Fibroblast of lung (primary cell): Measurements from ENCODE around the gene SIRT4. TPM values are rescaled to one million over a fixed set of nuclear protein-coding genes. Genes with fewer than 3 reads are reported as not detected.

ENCODE experiments used
- DNase-seq, 2 donors: peaks; one replicate each; pipeline versions ENCODE4 v3.0.0 to v3.0.0-alpha.2; 2010; ENCODE audit warnings: low read depth in 2 of 2
- H2AFZ ChIP-seq: 2 replicates; pipeline ENCODE4 v1.5.1; 2012; ENCODE audit warnings: low read length, control low read depth, inconsistent platforms
- H3K27ac ChIP-seq: 2 replicates; pipeline ENCODE4 v1.5.1; 2011; ENCODE audit warnings: low read length, control low read depth; ENCODE audit not compliant: insufficient read depth
- H3K27me3 ChIP-seq: 2 replicates; pipeline ENCODE4 v1.5.1; 2011; ENCODE audit warnings: mild to moderate bottlenecking, low read length; ENCODE audit not compliant: control insufficient read depth, insufficient read depth
- H3K36me3 ChIP-seq: 2 replicates; pipeline ENCODE4 v1.5.1; 2011; ENCODE audit warnings: low read length; ENCODE audit not compliant: control insufficient read depth, insufficient read depth
- H3K4me1 ChIP-seq: 2 replicates; pipeline ENCODE4 v1.5.1; 2011; ENCODE audit warnings: low read length; ENCODE audit not compliant: control insufficient read depth, insufficient read depth; ENCODE audit errors: extremely low read depth
- H3K4me2 ChIP-seq: 2 replicates; pipeline ENCODE4 v1.5.1; 2011; ENCODE audit warnings: low read length, control low read depth; ENCODE audit not compliant: insufficient read depth; ENCODE audit errors: extremely low read depth
- H3K4me3 ChIP-seq, 4 experiments: fragments of 200-600 bp in 1 of 4; sonication (generic) in 1 of 4; replicated peaks in 1 of 4; 2 replicates each; pipeline ENCODE4 v1.5.1; 2011 to 2016; ENCODE audit warnings: low read length in 4 of 4, low read depth in 3 of 4, mild to moderate bottlenecking in 3 of 4, control low read depth in 2 of 4, inconsistent platforms in 1 of 4, mixed read lengths in 1 of 4; ENCODE audit not compliant: insufficient read depth in 1 of 4; ENCODE audit errors: control extremely low read depth in 1 of 4
- H3K79me2 ChIP-seq: 2 replicates; pipeline ENCODE4 v1.5.1; 2012; ENCODE audit warnings: mild to moderate bottlenecking, low read length, inconsistent platforms; ENCODE audit not compliant: control insufficient read depth, insufficient read depth
- H3K9ac ChIP-seq: 2 replicates; pipeline ENCODE4 v1.5.1; 2011; ENCODE audit warnings: mild to moderate bottlenecking, low read length, control low read depth; ENCODE audit not compliant: insufficient read depth
- H3K9me3 ChIP-seq: 2 replicates; pipeline ENCODE4 v1.5.1; 2012; ENCODE audit warnings: low read depth, low read length; ENCODE audit not compliant: control insufficient read depth, insufficient read depth
- H4K20me1 ChIP-seq: 2 replicates; pipeline ENCODE4 v1.5.1; 2011; ENCODE audit warnings: low read length; ENCODE audit not compliant: control insufficient read depth, insufficient read depth; ENCODE audit errors: extremely low read depth
- EZH2 ChIP-seq: IDR thresholded peaks from 2 replicates; pipeline ENCODE4 v1.5.1; 2012; ENCODE audit warnings: low read length, control low read depth, mild to moderate bottlenecking; ENCODE audit errors: missing control alignments
- polyA plus RNA-seq, 2 donors: library from polyadenylated mRNA; depleted of rRNA in 1 of 2; stranded (reverse) in 1 of 2; unstranded in 1 of 2; fragments of >200 nt; gene quantifications; 2 replicates each; pipeline ENCODE4 v1.2.1, GENCODE V29; 2011 to 2012; ENCODE audit warnings: missing spikeins in 1 of 2
- total RNA-seq: library from RNA; depleted of rRNA; stranded (reverse); fragments of >200 nt; gene quantifications from 2 replicates; pipeline ENCODE4 v1.2.1, GENCODE V29; 2014
- TF ChIP-seq, protein P1 (sequence below), 2 donors: IDR thresholded peaks in 1 of 2; conservative IDR thresholded peaks in 1 of 2; 1 replicate in 1 of 2; 2 replicates in 1 of 2; pipeline ENCODE4 v1.5.1; 2011 to 2012; ENCODE audit warnings: low read length in 2 of 2, control low read depth in 1 of 2, inconsistent platforms in 1 of 2, low read depth in 1 of 2, mild to moderate bottlenecking in 1 of 2

The SIRT4 gene
- total and polyA plus RNA-seq, 2 donors (not counting 1 experiment from before 2014, with no cell fraction given): 1.2 to 2.5 TPM

GRCh38 chr12:120317224-120318105 lies 15.3 kb downstream of the SIRT4 start:
- Histone ChIP-seq H3K4me3 (peak overlapping the region; percentile 18 to 89 (median 56)), H3K79me2 (no peaks in the 10 kb centered on the region), H2AFZ (peak overlapping the region; percentile 63), H3K9ac (peak overlapping the region; percentile 28), H4K20me1 (no peaks in the 10 kb centered on the region), H3K4me2 (peak overlapping the region; percentile 65), H3K27me3 (peaks cover 10% of the 10 kb centered on the region), H3K9me3 (no peaks in the 10 kb centered on the region), H3K36me3 (no peaks in the 10 kb centered on the region), H3K27ac (peak overlapping the region; percentile 39), H3K4me1 (peaks cover 3% of the 10 kb centered on the region)
- peak; percentile 99 for DNase-seq
- no peak for TF ChIP-seq EZH2
- TF ChIP-seq, protein P1, sequence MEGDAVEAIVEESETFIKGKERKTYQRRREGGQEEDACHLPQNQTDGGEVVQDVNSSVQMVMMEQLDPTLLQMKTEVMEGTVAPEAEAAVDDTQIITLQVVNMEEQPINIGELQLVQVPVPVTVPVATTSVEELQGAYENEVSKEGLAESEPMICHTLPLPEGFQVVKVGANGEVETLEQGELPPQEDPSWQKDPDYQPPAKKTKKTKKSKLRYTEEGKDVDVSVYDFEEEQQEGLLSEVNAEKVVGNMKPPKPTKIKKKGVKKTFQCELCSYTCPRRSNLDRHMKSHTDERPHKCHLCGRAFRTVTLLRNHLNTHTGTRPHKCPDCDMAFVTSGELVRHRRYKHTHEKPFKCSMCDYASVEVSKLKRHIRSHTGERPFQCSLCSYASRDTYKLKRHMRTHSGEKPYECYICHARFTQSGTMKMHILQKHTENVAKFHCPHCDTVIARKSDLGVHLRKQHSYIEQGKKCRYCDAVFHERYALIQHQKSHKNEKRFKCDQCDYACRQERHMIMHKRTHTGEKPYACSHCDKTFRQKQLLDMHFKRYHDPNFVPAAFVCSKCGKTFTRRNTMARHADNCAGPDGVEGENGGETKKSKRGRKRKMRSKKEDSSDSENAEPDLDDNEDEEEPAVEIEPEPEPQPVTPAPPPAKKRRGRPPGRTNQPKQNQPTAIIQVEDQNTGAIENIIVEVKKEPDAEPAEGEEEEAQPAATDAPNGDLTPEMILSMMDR (conservative IDR thresholded peaks at IDR 0.05 in 1 of 2, IDR thresholded peaks at IDR 0.05 in 1 of 2; ENCODE audit: low read depth in 1 of 2, low read length in 2 of 2): peak; percentile 76 to 78

DNA sequence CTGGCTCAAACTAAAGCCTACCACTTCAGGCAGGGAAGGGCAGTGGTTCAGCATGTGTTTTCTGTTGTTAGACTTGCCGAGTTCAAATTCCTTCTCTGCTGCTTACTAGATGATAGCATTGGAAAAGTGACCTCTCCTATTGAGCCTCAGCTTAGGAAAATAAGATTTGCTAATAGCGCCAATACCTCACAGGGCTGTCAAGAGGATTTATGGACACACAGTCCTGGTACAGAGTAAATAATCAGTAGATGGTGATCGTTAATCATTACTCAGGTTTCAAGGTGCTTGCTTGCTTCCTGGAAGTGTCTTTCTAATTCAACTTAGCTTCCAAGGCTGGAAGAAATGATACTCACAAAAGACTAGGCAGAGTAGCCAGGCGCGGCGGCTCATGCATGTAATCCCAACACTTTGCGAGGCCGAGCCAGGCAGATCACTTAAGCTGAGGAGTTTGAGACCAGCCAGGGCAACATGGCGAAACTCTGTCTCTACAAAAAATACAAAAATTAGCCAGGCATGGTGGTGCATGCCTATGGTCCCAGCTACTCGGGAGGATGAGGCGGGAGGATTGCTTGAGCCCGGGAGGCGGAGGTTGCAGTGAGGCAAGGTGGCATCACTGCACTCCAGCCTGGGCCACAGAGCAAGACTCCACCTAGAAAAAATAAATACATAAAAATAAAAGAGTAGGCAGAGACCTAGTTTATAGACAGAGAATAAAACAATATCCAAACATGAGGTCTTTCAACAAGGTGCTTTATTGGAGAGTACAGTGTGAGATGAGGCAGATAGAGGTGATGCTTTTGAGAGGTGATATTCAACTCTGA lies 19.5 kb downstream of the SIRT4 start:
- H3K9me3 ChIP-seq: no peaks in the 10 kb centered on the region
- no peak overlapping the region for H3K9ac ChIP-seq
- no peaks in the 10 kb centered on the region for H4K20me1 ChIP-seq
- no peak overlapping the region for H3K4me3 ChIP-seq
- no peaks in the 10 kb centered on the region for H3K79me2 ChIP-seq
- peaks cover 10% of the 10 kb centered on the region for H3K27me3 ChIP-seq
- no peak overlapping the region for H2AFZ ChIP-seq
- H3K4me1 ChIP-seq: peaks cover 3% of the 10 kb centered on the region
- no peaks in the 10 kb centered on the region for H3K36me3 ChIP-seq
- no peak for TF ChIP-seq EZH2
- TF ChIP-seq, protein P1 (conservative IDR thresholded peaks at IDR 0.05 in 1 of 2, IDR thresholded peaks at IDR 0.05 in 1 of 2; ENCODE audit: low read depth in 1 of 2, low read length in 2 of 2): no peak
- H3K27ac ChIP-seq: no peak overlapping the region
- no peak for DNase-seq
- no peak overlapping the region for H3K4me2 ChIP-seq

GRCh38 chr12:120323772-120324171 lies 21.7 kb downstream of the SIRT4 start:
- DNase-seq: no peak
- H3K36me3 ChIP-seq: no peaks in the 10 kb centered on the region
- H3K9me3 ChIP-seq: no peaks in the 10 kb centered on the region
- H3K27ac ChIP-seq: no peak overlapping the region
- no peaks in the 10 kb centered on the region for H4K20me1 ChIP-seq
- H3K4me1 ChIP-seq: no peaks in the 10 kb centered on the region
- H3K9ac ChIP-seq: no peak overlapping the region
- no peak for TF ChIP-seq EZH2
- TF ChIP-seq, protein P1 (conservative IDR thresholded peaks at IDR 0.05 in 1 of 2, IDR thresholded peaks at IDR 0.05 in 1 of 2; ENCODE audit: low read depth in 1 of 2, low read length in 2 of 2): no peak
- no peak overlapping the region for H2AFZ ChIP-seq
- H3K4me3 ChIP-seq: no peak overlapping the region
- H3K27me3 ChIP-seq: peaks cover 10% of the 10 kb centered on the region
- H3K79me2 ChIP-seq: no peaks in the 10 kb centered on the region
- H3K4me2 ChIP-seq: no peak overlapping the region
